ENCODE results near the gene TMEM164.
A peak's percentile ranks its signal among the peaks of the same experiment; 100 is the strongest.
"Not testable (repeated sequence)": the region's sequence is repeated elsewhere in the genome, so short reads cannot be mapped to it uniquely, and the experiment has no call there.

The TMEM164 gene

DNA sequence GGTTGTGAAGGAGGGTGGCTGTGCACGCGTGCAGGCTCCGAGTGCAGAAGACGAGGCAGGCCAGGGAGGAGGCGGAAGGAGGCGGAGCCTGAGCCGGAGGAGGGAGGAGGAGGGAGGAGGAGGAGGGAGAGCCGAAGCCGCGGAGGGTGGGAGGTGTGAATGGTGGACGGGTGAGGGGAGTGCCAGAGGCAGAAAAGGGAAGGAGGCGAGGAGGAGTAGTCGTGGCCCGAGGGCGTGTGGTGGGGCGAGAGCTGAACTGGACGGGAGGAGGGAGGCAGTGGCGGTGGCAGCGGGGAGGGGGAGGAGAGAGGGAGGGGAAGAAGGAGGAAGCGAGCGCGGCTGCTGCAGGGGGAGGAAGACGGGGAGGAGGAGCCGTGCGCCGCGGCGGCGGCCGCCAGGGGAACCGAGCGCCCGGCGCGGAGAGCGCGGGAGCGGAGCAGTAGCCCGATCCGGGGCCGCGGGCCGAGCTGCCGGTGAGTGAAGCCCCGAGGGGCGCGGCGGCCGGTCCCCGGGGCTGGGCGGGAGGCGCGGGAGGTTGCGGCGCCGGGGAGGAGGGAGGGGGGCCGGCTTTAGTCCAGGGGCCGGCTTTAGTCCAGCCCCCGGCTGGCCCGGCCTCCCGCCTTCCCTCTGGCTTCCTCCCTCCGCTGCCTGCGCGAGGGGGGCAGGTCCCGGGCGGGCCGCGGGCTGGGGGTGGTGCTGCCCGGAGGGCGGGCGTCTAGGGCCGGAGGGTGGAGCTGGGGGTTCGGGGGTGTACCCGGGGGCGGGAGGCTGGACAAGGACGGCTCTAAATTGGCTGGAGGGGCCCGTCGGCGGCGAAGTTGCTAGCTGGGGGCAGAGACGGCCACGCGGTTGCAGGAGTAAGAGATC, at the start of gene TMEM164:
TSS of gene TMEM164 (plus strand) at position 815 of the 867 bp plus-strand sequence. CDS start 661 bp downstream, outside the sequence.
- peak; percentile 84 for DNase-seq

DNA sequence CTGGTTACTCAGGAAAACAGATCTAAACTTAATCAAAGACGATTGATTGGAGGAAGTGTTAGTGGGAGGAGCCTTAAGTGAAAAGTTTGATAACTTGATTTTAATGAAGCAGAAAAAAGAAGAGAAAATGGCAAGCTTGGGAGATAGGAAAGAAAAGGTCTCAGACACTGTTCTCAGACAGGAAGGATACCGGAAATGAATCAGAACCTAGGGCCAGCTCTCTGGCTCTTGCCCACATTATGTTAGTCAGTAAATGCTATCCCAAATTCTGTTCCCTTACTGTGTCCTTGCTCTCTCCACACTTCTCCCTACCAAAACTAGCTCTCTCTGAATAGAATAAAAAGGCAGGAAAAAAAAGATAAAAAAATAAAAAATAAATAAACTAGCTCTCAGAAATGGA, 48.6 kb upstream of the TMEM164 start:
- DNase-seq, result no peak

DNA sequence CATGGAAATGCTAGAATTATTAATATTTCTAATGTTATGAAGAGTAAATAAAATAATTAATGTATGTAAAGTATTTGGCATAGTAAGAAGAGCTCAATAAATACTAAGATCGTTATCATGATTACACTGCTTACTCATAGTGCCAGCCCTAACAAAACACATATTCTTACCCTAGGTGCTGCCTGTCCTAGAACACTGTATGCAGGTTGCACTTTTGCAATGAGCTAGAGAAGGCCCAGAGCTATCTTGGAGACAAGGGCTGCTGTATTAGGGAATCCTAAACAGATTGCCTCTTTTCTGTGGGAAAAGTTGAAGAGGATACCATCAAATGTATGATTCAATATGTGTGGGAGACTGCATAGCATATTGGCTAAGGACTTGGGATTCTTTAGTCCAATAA, 48.0 kb upstream of the TMEM164 start:
- DNase-seq, result no peak

DNA sequence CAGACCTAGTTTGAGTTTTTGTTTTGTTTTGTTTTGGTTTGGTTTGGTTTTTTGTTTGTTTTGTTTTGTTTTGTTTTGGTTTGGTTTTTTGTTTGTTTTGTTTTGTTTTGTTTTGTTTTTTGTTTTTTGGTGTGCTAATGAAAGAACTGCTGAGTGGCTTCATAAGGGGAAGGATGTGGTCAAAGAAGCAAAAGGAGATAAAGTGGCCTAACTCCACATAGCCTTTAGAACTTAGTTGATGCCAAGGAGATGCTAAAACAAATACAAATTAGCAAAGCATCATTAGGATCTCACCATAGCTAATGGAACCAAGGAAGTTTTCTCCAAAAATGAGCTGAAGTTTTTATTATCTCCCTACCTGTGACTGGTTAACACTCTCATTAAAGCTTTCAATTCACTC, 44.6 kb upstream of the TMEM164 start:
- no peak for DNase-seq

DNA sequence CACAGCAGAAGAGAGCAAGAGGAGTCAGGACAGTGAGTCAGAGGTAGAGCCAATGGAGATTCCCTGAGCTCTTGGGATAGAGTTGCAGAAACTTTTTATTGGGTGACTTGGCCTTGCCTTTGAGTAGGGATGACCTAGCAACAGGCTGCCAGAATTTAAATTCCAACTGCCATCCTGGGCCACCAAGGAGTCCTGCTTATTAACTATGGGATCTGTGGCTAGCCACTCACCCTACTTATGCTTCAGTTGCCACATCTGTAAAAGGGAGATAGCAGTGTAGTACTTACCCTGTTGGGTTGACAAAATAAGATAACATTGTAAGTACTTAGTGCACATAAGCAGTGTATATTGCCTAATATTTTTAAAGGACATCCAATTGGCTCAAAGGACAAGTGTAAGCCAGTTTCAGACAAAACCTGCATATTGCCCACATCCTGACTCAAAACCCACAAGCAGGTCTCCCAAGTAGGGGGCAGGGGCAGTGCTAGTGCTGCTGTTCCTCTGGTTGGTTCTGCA, 43.5 kb upstream of the TMEM164 start:
- DNase-seq, result peak in 1 of 2 donors; percentile 7

DNA sequence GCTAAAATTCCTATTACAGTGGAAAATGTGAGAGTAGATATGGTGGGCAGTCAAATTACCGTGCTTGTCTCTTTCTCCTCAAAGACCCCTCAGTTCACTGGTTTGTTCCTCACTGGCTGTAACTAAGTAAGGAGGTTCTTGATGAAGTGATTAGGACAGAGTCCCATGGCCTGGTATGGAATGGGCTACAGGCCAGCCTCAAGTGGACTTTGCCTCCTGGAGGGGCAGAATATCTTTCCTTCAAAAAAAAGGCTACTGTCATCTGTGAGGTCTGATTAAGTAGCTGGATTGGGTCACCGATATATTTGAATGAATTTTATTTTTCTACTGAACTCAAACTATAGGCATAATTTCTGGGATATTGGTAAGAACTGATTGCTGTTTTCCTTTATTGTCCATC, 38.5 kb upstream of the TMEM164 start:
- DNase-seq, result no peak

DNA sequence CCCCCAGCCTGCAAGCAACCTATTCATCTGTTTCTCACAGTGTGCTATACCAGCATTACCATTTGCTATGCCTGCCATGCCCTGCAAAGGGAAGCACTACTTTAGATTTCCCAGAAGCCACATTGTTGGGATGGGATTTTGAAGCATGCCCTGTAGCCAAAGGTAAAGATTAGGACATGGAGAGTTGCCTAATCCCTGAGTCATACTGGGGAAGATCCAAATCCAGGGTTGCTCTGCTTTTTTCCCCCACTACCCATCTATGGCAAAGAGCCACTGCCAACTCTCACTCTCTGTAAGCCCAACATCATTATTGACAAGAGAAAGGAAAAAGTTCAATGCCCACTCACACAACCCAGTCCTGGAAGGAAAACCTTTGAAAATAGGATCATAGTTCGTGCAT, 36.7 kb upstream of the TMEM164 start:
- no peak for DNase-seq

DNA sequence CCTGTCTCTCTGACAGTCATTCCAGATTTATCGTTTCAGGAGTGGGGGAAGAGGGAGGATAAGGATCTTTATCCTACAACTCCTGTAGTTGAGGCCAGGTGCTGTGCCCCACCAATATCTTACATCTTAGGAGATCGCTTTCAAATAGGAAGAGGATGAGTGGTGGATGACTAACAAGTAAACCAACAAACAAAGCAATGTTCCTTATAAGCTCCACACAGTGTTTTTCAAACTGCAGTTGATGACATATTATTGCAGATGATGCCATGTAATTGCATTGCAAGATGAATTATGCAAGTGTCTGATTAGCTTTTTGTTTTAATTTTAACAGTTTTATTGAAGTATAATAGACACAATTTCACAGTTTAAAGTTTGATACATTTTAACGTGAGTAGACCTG, 35.8 kb upstream of the TMEM164 start:
- no peak for DNase-seq

DNA sequence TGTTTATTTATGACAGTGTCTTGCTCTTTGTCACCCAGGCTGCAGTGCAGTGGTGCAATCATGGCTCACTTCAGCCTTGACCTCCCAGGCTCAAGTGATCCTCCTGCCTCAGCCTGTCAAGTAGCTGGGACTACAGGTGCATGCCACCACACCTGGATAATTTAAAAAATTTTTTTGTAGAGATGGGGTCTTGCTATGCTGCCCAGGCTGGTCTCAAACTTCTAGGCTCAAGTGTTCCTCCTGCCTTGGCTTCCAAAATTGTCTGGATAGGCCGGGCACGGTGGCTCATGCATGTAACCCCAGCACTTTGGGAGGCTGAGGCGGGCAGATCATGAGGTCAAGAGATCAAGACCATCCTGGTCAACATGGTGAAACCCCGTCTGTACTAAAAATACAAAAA, 32.1 kb upstream of the TMEM164 start:
- DNase-seq, result not testable (repeated sequence)

DNA sequence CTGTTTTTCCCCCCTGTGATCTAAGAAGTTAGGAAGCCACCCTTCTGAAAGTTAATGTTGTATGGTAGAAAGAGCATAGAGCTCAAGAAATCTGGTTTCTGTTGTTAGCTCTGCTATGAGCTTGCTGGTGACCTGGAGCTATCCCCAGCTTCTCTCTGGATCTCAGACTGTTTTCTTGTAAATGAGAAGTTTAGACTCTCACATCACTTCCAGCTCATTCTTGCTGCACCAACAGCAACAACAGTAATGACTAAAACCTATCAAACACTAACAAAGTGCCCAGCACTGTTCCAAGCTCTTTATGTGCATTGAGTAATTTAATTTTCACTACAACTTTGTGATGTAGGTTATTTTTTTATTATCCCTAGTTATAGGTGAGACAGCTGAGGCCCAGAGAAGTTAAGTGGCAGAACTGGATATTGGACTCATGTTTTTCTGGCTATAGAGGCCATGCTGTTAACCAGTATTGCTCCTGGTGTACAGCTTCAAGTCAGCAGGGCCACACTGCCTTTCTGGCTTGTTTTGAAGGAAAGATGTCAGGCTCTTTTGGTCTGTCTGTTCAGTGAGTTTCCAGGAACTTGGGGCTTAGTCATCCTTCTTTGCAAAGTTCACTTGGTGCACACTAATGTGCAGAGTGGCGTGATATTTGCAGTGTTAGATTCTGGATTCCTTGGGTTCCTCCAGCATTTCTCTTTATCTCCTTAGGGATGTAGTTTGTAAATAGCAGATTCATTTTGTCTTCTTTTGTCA, 27.8 kb upstream of the TMEM164 start:
- no peak for DNase-seq

DNA sequence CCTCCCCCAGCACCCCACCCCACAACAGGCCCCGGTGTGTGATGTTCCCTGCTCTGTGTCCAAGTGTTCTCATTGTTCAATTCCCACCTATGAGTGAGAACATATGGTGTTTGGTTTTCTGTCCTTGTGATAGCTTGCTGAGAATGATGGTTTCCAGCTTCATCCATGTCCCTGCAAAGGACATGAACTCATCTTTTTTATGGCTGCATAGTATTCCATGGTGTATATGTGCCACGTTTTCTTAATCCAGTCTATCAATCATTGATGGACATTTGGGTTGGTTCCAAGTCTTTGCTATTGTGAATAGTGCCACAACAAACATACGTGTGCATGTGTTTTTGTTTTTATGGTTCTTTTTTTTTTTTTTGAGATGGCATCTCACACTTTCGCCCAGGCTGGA, 17.7 kb upstream of the TMEM164 start:
- DNase-seq, result not testable (repeated sequence)

DNA sequence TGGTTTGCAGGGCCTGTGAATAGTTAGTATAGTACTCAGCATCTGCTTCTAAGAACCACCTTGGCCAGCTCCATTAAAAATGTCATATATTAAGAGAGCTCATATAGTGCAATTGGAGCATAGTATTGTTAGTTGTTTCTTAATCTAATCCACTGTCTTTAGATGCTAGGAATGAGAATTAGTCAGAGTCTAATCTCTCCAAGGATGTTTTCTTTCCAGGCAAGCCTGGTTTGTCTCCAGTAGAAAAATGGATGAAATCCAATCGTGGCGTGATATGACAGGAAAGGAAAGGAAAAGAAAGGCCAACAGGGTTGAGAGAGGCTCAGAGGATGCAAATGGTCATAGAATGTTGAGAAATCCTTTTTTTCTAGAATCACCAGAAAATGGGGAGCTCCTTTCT, 15.0 kb upstream of the TMEM164 start:
- no peak for DNase-seq

DNA sequence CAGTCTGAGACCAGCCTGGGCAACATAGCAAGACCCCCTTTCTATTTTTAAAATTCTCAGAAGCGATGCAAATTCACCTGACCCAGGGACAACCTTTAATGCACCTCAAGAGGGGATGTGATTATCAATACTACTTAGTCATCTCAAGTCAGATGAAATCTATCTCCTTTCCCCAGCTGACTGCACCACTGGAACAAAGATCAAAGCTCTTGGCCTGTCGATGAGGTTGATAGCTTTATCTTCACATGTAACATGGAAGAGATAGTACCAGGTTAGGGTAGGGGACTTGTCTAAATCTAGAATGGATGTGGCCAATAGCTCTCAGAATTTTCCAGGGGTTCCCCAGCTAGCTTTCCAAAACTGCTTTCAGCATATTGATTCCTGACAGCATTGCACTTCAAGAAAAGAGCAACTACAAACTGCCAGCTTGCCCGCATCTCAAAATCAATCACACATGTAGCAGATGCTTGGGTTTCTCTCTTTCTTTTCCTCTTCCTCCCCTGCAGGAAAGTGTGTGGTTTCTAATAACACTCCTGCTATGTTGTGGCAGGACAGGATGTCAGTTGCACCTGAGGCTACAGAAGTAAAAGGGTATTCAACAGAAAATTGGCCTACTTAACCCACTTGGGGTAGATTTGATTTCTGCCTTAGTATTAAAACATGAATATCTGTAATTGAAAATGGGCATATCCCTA, 12.2 kb upstream of the TMEM164 start:
- DNase-seq, result peak in 1 of 2 donors; percentile 5

DNA sequence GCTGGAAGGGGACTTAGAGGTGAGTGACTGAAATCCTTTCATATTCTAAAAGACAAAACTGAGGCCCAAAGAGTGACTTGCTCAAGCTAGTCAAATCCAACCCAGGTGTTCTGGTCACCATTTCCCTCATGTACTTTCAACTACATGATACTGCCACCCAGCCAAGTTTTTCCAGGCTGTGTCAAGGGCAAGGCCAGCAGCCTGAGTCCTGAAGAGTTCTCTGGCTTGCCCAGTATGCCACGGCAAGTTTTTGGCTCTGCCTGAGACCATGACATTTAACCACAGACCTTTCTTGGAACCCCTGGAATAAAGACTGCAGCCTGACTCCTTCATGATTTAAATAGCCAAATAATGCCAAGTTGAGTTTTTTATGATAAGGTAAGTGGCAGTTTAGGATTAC, 10.7 kb upstream of the TMEM164 start:
- no peak for DNase-seq

DNA sequence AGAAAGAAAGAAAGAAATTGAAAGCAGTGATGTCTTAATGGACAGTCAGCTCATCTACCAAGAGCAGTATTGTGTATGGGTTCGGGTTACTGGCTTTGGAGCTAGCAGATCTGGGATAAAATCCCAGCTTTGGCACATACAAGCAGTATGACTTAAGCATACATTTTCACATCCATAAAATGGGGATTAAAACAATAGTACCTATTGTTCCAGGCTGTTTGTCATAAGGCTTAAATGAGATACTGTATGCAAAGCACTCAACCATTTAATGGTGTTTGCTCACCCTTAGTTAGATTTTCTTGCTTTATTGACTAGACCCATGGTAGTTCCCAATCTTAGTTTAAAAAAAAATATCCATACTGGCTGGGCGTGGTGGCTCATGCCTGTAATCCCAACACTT, 7.8 kb upstream of the TMEM164 start:
- no peak for DNase-seq

DNA sequence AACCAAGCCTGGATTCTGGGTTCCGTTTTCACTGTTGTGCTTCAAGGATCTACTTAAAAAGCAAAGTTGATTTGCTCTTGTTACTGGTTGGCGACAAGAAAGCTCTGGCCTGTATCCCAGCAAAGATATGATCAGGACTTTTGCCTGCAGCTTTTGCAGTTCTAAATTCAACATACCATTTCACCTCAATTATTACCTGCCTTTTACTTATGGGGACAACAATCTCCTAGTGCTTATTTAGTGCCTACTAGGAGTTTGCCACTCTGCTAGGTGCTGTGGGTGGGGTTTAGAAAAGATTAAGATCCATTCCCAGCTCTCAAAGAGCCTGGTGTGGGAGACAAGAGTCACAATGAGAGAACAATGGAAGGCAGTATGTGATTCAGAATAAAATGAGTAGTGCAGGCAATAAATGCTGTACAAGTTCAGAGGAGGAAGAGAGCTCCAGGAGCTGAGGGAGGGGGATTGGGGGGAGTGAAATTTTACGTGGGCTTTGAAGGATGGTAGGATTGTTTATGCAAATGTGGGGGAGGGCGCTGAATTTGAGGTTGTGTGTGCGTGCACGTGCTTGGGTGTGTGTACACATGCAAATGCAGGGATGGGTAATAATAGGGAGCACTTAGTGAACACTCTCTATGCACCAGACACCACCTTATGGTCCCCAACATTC, 5.0 kb upstream of the TMEM164 start:
- DNase-seq, result no peak

DNA sequence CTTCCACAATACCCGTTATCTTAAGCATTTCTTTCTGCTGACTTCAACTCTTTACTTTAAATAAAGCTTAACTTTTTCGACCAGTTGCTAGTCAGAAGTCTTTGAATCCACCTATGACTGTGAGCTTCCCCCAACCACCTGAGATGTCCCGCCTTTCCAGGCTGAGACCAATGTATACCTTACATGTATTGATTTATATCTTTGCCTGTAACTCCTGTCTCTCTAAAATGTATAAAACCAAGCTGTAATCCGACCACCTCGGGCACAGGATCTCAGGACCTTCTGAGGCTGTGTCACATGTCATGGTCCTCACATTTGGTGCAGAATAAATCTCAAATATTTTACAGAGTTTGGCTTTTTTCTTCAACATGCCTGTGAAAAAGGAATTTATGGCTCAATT, 2.9 kb upstream of the TMEM164 start:
- no peak for DNase-seq

DNA sequence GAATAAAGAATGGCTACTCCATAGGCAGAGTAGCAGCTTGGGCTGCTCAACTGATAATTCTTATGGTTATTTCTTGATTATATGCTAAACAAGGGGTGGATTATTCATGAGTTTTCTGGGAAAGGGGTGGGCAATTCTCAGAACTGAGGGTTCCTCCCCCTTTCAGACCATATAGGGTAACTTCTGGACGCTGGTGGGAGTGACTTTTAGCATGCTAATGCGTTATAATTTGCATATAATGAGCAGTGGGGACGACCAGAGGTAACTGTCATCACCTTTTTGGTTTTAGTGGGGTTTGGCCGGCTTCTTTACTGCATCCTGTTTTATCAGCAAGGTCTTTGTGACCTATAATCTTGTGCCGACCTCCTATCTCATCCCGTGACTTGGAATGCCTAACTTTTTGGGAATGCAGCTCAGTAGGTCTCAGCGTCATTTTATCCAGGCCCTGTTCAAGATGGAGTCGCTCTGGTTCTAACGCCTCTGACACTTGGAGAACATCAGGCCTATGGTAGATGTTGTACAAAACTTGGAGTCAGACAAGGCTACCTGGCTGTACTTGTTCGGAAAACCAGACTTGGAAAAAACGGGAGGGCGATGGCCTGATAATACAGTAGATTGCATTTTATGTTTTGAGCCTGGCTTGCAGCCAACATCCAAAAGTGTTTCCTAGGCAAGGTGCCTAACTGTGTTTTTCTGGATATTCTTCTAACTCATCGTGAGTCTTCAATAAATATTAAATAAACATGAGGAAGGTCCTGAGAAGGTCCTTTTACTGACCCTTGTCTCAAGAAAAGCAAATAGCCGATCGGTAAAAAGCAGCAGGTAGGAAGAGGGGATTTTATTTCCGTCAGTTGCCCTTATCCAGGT, 1.8 kb upstream of the TMEM164 start:
- DNase-seq, result no peak

DNA sequence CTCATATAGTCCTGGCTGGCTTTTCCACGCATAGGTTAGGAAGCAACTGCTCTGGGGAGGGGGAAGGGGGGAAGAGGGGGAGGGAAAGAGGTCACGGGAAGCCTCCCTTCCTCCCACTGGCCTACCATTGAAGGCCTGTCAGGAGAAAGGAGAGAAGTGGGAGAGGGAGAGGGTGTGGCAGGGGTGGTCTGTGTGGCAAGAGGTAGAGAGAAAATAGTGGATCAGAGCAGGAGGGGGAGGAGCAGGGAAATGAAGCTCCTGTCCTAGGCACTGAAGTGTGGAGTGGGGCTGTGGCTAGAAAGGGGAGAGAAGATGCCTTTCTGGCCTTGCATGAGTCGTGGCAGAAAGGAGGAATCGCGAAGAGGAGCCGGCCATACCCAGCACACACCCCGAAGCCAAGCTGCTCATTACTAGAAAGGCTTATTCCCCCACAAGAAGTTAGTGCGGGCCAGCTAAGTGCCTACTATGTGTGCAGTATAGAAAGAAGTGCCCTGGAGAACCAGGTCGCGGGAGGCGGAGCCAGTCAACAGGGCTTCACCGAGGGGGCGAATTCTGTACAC, 1.1 kb upstream of the TMEM164 start:
- no peak for DNase-seq

DNA sequence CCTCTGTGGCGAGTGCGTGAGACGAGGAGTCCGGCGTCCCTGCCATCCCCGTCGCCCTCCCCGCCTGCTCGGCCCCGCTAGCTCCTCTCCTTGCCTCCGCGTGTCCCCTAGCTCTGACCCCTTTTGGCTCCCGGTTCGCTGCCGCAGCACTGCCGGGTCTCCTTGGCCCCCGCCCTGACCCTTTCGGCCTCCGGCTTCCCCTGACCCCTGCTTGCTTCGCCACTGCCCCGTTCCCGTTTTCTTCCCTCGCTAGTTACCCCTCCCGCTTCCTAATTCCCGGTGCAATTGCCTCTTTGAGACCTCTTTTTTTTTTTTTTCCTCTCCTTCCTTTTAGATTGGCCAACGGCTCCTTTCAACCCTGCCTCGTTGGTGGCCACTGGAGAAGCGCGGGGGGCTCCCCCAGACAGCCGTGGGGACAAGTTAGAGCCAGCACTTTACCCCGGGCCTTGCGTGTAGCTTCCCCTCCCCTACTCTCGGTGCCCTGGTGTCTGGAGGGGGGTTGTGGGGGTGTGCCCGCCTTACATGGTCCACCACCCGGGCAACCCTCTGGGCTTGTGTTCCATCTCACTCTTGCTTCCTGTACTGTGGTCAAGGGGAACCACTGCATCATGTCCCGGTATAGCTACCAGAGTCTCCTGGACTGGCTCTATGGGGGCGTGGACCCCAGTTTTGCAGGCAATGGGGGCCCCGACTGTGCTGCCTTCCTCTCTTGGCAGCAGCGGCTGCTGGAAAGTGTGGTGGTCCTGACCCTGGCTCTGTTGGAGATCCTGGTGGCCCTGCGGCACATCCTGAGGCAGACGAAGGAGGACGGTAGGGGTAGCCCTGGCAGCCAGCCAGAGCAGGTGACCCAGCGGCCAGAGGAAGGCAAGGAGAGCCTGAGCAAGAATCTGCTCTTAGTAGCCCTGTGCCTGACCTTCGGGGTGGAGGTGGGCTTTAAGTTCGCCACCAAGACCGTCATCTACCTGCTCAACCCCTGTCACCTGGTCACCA, 548 bp downstream of the TMEM164 start:
- peak in 1 of 2 donors; percentile 6 for DNase-seq

Data from CD4-positive, alpha-beta T cell treated with Interleukin-1 beta for 1 hour (primary cell).